IPS-20b (cell line): Measurements from ENCODE around the gene AFF1.
"Not testable (repeated sequence)": the region's sequence is repeated elsewhere in the genome, so short reads cannot be mapped to it uniquely, and the experiment has no call there.

ENCODE experiments used
- H3K27ac ChIP-seq: one replicate; pipeline ENCODE4 v1.5.1; 2013; ENCODE audit warnings: low read length
- H3K27me3 ChIP-seq: 2 replicates; pipeline ENCODE4 v1.6.1; 2013; ENCODE audit warnings: mild to moderate bottlenecking, low read length, inconsistent platforms; ENCODE audit not compliant: insufficient read depth
- H3K36me3 ChIP-seq: 2 replicates; pipeline ENCODE4 v1.6.1; 2013; ENCODE audit warnings: low read depth, mild to moderate bottlenecking, inconsistent platforms, low read length, moderate library complexity; ENCODE audit not compliant: insufficient read depth
- H3K4me1 ChIP-seq: 2 replicates; pipeline ENCODE4 v1.6.1; 2013; ENCODE audit warnings: mild to moderate bottlenecking, control low read depth, inconsistent platforms, low read length, moderate library complexity; ENCODE audit not compliant: insufficient read depth
- H3K4me3 ChIP-seq: 2 replicates; pipeline ENCODE4 v1.5.1; 2013; ENCODE audit warnings: mild to moderate bottlenecking, low read length, inconsistent platforms
- H3K9ac ChIP-seq: 2 replicates; pipeline ENCODE4 v1.6.1; 2013; ENCODE audit warnings: low read depth, mild to moderate bottlenecking, inconsistent platforms, low read length, moderate library complexity
- H3K9me3 ChIP-seq: 2 replicates; pipeline ENCODE4 v1.6.1; 2013; ENCODE audit warnings: mild to moderate bottlenecking, low read depth, low read length, inconsistent platforms; ENCODE audit not compliant: insufficient read depth

AFF1 gene

DNA sequence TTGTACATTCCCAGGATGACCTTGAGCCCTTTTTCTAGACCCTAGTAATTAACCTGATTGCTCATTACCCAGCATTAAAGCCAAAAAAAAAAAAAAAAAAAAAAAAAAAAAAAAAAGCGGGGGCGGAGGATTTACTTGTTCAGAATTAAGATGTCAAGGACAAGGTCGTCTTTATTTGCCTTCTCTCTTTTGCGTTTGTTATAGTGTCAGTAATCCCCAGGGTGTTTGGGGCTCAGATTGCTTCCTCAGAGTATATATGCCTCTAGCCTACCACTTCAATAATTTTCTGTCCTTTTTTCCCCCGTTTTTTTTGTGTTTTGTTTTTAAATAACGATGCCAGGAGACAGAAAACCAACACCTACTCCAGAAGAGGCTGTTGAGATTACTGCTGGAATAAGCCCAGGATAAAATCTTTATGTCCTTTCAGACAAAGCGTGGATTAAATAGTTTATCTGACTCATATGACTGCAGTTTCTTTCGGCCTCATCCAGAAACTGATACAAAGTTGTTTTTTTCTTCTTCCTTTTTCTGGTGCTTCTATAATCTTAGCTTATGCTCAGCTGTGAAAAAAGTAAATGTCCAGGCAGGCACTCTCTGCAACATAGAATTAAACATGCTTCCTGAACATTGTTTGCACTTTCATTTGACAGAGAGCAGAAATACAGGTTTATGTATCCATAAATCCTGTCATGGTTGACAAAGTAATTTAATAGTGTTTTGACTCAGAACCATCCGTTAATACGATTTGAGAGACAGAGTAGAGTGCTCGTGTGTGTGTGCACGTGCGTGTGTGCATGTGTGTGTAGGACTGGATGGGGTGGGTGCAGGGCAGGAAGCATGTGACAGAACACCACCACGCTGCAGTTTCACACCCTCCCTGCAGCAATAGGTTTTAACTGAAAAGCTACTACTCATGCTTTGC is 138.6 kb downstream of the AFF1 start:
- Histone ChIP-seq H3K4me3 (no peak overlapping the region), H3K36me3 (no peaks in the 10 kb centered on the region), H3K27ac (no peak overlapping the region), H3K27me3 (no peaks in the 10 kb centered on the region), H3K9ac (no peak overlapping the region), H3K9me3 (no peaks in the 10 kb centered on the region), H3K4me1 (peaks cover 18% of the 10 kb centered on the region)

DNA sequence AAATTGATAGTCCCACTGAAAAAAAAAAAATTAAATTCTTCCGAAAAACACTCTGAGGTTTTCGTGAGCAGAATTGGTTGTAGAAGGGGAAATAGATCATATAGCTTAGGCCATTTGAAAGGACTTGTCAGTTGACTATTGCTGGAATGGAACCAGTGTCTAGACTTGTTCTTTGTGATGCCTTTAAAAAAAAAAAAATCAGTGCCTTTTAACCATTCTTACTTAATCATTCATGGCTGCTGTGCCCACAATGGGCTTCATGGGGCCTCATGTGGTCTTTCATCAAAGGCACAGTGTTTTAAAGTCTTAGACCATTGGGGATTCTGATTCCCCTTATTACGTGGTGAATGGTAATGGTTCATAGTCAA is 139.3 kb downstream of the AFF1 start:
- H3K9ac ChIP-seq = no peak overlapping the region
- H3K4me3 ChIP-seq = no peak overlapping the region
- H3K27ac ChIP-seq = no peak overlapping the region
- no peaks in the 10 kb centered on the region for H3K9me3 ChIP-seq
- no peaks in the 10 kb centered on the region for H3K36me3 ChIP-seq
- peaks cover 21% of the 10 kb centered on the region for H3K4me1 ChIP-seq
- H3K27me3 ChIP-seq = no peaks in the 10 kb centered on the region

DNA sequence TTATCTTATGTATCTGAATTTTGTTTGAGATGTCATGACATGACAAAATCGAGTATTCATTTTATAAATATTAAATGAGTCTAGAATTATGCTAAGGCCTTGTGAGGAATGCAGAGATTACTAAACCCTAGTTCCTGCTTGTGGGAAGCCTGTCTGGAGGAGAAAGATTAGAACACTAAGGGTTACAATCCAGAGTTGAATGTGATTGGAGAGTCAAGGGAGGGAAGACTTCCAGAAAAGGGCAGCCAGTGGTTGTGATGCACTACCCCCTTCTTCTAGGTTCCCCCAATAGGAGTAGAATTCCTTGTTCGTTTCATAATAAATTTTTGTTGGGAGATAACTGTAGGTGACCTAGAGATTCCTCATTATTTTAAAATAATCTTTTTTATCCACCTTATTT is 141.1 kb downstream of the AFF1 start:
- H3K36me3 ChIP-seq = no peaks in the 10 kb centered on the region
- H3K4me3 ChIP-seq = no peak overlapping the region
- H3K4me1 ChIP-seq = peaks cover 21% of the 10 kb centered on the region

DNA sequence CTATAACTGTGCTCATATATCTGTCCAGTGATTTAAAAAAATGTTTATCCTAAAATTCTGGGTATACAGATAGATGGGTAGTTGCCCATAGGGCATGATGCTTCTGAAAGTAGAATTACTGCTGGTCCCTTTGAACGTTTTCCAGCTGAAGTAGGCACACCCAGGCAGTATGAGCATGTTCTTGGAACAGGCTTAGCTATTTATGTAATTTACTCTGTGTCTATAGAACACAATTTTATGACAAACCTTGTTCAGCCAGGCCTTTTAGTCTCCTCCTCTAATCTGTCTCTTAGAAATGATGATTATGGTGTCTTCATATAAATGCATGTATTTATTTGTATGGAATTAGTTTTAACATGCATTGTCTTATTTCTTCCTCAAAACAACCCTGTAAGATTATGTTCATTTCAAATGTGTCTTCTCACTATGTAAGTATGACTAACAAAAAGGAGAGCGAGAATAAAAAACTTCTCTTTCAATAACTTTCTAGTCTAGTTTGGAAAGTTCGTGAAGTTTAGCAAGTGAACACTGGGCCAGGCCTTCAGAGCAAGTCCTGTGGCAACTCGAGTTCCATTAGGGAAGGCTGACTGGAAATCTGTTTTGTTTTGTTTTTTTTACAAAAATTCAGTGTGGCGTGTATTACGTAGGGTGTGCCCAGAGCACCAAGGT is 142.0 kb downstream of the AFF1 start:
- Histone ChIP-seq H3K27me3 (no peaks in the 10 kb centered on the region), H3K36me3 (no peaks in the 10 kb centered on the region), H3K4me1 (peaks cover 21% of the 10 kb centered on the region), H3K9ac (no peak overlapping the region), H3K27ac (no peak overlapping the region), H3K9me3 (no peaks in the 10 kb centered on the region), H3K4me3 (no peak overlapping the region)

More for the DNA sequence above, 141.1 kb downstream of the AFF1 start:
- no peak overlapping the region for H3K27ac ChIP-seq
- no peaks in the 10 kb centered on the region for H3K27me3 ChIP-seq
- no peaks in the 10 kb centered on the region for H3K9me3 ChIP-seq
- H3K9ac ChIP-seq = no peak overlapping the region

DNA sequence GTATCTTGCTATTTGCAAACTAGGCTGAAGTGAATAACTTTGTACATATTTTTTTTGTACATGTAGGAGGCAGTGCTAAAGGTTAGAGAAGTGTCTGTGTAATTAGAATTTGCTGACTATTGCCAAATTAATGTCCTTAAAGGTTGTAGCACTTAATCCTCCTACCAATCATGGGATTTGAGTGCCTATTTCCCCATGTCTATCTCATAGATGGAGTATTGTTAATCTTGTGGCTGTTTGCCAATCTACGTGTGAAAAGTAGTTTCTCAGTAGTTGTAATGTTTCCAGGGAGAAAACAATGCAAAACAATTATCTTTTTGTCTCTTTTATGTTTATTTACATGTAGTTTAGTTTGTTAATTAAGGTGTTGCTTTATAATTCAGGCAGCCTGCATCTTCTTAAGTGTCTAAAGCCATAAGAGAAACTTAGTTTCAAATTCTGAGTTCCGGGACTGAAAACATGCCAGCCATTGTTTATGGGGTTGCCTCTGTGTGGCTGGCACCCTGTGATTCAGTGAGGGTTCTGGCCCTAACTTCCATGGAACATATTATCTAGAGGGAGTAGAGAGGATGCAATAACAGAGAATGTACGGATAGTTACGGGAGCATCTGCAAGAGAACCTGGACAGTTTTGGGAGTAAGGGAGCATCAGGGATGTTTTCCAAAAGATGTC is 143.2 kb downstream of the AFF1 start:
- Histone ChIP-seq H3K9me3 (no peaks in the 10 kb centered on the region), H3K9ac (no peak overlapping the region), H3K27me3 (no peaks in the 10 kb centered on the region), H3K27ac (no peak overlapping the region), H3K4me3 (no peak overlapping the region), H3K4me1 (peaks cover 21% of the 10 kb centered on the region), H3K36me3 (no peaks in the 10 kb centered on the region)

DNA sequence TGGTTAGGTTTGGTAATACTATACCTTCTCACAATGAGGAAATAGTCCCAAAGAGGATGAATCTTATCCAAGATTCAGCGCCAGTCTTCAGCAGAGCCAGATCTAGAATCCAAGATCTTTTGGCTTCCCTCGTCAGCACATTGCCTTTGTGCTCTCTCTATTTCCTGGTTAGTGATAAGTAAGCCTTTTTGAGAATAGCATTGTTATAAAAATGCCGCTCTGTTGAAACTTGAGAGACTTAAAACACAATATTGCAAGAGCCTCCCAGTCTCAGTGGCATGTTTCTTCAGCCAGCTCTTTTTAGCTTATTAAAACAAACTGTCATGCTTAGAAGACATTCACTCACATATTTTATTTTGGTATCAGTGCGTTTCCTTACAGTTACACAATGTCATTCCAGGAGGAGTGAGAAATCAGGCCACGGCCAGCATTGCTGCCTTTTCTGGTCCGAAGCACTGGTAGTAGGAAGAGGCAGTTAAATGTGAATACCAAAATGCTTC is 144.2 kb downstream of the AFF1 start:
- Histone ChIP-seq H3K4me1 (peaks cover 12% of the 10 kb centered on the region), H3K4me3 (no peak overlapping the region), H3K9me3 (no peaks in the 10 kb centered on the region), H3K36me3 (peaks cover 3% of the 10 kb centered on the region; the same call in 1 of the 2 replicates), H3K27me3 (no peaks in the 10 kb centered on the region), H3K27ac (no peak overlapping the region), H3K9ac (no peak overlapping the region)

DNA sequence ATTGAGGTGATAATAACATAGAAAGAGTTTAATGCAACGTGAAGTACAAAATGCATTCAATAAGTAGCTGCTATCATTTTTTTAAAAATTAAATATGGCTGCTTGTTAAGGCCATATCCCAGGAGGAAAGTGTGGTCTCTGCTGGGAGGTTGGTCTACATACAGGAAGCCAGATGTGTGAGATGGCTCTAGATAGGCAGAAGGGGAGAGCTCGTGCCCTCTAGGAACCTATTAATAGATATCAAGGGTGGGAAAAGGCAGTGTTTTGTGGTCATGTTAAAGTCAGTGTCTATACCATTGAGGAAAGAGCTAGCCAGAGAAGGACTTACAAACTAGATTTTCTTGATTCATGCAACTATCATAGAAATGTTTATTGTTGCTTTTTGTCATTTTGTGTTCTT is 145.2 kb downstream of the AFF1 start:
- no peak overlapping the region for H3K9ac ChIP-seq
- no peak overlapping the region for H3K4me3 ChIP-seq
- H3K36me3 ChIP-seq = peaks cover 10% of the 10 kb centered on the region
- no peaks in the 10 kb centered on the region for H3K27me3 ChIP-seq
- H3K27ac ChIP-seq = no peak overlapping the region
- H3K4me1 ChIP-seq = peaks cover 12% of the 10 kb centered on the region
- H3K9me3 ChIP-seq = no peaks in the 10 kb centered on the region

DNA sequence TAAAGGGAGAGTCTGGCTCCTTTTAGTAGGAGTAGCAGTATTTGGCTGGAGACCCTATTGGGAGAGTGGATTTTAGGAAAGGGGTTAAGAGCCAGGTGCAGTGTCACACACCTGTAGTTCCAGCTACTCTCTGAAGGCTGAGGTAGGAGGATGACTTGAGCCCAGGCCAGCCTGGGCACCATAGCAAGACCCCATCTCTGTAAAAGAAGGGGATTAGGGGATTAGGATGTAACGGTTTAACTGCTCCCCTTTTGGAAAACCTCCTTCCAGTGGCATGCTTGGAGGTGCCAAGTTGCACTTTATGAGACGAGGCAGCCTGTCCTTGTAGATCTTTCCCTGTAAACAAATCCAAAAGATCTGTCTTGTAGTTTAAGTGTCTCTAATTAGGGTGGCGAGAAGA is 145.7 kb downstream of the AFF1 start:
- Histone ChIP-seq H3K27me3 (no peaks in the 10 kb centered on the region), H3K9me3 (no peaks in the 10 kb centered on the region), H3K36me3 (peaks cover 15% of the 10 kb centered on the region), H3K9ac (no peak overlapping the region), H3K27ac (no peak overlapping the region), H3K4me1 (peaks cover 12% of the 10 kb centered on the region), H3K4me3 (no peak overlapping the region)

DNA sequence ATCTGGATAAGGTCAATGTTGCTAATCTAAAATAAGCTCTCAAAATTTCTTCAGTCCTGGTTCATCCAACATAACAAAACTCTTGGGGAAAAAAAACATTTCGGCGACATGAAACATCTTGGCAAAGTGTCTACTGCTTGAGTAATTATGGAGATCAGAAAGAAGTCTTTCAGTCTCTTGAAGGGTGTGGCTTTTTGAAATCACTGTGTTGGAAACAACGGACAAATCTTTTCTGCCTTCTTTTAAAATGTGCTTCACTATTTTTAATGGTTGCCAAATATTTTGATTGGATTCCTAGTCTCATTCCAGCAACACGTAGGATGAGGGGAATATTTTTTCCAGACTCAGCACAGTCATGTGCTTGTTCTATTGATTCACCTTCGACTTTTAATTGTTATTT is 147.0 kb downstream of the AFF1 start:
- Histone ChIP-seq H3K36me3 (peaks cover 27% of the 10 kb centered on the region), H3K9ac (no peak overlapping the region), H3K27ac (no peak overlapping the region), H3K4me3 (no peak overlapping the region), H3K9me3 (no peaks in the 10 kb centered on the region), H3K27me3 (no peaks in the 10 kb centered on the region), H3K4me1 (peaks cover 12% of the 10 kb centered on the region)

DNA sequence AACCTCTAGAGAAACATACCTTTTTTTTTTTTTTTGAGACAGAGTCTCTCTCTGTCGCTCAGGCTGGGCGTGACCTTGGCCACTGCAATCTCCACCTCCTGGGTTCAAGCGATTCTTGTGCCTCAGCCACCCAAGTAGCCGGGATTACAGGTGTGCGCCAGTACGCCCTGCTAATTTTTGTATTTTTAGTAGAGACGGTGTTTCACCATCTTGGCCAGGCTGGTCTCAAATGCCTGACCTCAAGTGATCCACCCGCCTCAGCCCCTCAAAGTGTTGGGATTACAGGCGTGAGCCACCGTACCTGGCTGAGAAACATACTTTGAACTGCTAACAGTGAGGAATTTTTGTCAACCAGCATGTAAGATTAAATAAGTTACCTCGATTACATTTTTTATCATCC is 150.9 kb downstream of the AFF1 start:
- H3K36me3 ChIP-seq = peaks cover 41% of the 10 kb centered on the region
- H3K27me3 ChIP-seq, H3K4me1 ChIP-seq, H3K4me3 ChIP-seq, H3K9ac ChIP-seq, H3K27ac ChIP-seq, H3K9me3 ChIP-seq: not testable (repeated sequence)

DNA sequence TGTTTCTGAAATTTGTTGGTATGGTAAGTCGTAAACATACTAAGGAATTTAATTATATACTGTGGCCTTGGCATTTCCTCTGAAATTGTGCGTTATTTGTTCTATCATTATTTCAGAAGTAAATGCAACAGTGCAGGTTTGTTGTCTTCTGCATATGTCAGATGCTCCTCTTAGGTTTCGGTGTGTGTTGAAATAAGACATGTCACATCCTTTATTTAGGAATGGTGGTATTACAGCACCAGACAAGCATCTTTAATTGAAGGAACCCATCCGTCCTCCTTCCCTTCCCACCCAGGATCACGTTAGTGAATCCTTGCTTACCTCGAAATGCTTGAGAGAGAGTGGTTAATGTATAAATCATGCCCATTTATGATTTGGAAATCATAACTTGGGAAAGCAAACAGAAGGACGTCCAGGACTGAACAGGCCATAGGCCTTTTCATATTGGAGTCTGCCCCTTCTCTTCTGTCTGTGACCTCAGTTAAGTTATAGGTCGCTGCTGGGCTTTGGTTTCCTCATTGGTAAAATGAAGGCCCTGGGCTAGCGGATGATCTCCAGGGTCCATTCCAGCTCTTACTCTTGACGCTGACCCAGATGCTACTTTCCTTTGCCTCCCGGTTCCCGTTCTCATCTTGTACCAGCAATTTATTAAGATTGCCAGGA is 151.5 kb downstream of the AFF1 start:
- Histone ChIP-seq H3K9me3 (no peaks in the 10 kb centered on the region), H3K4me3 (no peak overlapping the region), H3K4me1 (peaks cover 6% of the 10 kb centered on the region), H3K36me3 (peaks cover 41% of the 10 kb centered on the region), H3K27ac (no peak overlapping the region), H3K27me3 (no peaks in the 10 kb centered on the region), H3K9ac (no peak overlapping the region)
